Astrocyte of the spinal cord (primary cell): ENCODE measurements around the gene SYT9.

Experiments
- DNase-seq: peaks from one replicate; pipeline ENCODE4 v3.0.0; 2011; ENCODE audit warnings: low read depth, low spot score
- H3K4me3 ChIP-seq: 2 replicates; pipeline ENCODE4 v1.5.1; 2011; ENCODE audit warnings: low read depth, mild to moderate bottlenecking, low read length, moderate library complexity
- in situ Hi-C: cut with HindIII; loops from 2 replicates; pipeline ENCODE4 v1.10.0; 2017; ENCODE audit warnings: low sequenced_read_pairs
- TF ChIP-seq, protein P1 (sequence below): IDR thresholded peaks from 2 replicates; pipeline ENCODE4 v1.5.1; 2012; ENCODE audit warnings: low read depth, mild to moderate bottlenecking, low read length, inconsistent platforms

The SYT9 gene

DNA sequence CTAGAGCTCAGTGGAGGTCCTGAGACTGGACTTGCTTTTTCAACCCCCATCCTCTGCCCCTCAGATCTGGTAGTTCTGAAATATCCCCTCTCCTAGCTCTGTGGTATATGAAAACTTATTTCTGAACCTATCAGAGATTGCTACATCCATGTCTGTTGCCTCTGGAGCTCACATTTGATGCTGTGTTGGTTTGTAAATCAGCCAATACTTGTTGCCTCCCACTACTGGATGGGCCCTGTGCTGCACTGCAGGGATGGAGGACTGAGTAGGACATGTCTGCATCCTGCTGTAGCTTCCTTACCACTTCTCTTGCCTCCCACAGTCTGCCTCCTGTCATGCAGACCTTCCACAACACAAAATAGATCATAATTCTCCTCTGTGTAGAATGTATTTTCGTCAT is 238.8 kb downstream of the SYT9 start:
- no peak for DNase-seq
- TF ChIP-seq, protein P1, sequence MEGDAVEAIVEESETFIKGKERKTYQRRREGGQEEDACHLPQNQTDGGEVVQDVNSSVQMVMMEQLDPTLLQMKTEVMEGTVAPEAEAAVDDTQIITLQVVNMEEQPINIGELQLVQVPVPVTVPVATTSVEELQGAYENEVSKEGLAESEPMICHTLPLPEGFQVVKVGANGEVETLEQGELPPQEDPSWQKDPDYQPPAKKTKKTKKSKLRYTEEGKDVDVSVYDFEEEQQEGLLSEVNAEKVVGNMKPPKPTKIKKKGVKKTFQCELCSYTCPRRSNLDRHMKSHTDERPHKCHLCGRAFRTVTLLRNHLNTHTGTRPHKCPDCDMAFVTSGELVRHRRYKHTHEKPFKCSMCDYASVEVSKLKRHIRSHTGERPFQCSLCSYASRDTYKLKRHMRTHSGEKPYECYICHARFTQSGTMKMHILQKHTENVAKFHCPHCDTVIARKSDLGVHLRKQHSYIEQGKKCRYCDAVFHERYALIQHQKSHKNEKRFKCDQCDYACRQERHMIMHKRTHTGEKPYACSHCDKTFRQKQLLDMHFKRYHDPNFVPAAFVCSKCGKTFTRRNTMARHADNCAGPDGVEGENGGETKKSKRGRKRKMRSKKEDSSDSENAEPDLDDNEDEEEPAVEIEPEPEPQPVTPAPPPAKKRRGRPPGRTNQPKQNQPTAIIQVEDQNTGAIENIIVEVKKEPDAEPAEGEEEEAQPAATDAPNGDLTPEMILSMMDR: no peak
- in situ Hi-C loops: no loop called here
- H3K4me3 ChIP-seq: no peak overlapping the region

DNA sequence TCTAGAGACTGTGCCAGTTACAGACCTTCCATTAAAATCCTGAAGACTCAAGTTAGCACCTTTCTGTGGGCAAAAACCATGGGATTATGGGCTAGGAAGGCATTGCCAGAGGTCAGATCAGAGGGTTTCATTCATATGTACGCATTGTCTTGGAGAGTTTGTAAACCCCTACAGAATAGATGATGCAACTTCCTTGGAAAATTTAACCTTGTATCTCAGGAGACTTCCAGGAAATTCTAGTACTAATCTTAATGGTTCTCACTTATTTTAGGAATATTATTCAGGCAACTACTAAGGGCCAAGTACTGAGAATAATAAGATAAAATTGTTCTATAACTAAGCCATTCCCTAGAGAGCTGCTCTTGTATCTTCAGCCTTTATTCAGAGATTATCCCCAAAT is 240.5 kb downstream of the SYT9 start:
- DNase-seq: no peak
- in situ Hi-C loops: no loop called here
- TF ChIP-seq, protein P1: no peak
- H3K4me3 ChIP-seq: no peak overlapping the region

DNA sequence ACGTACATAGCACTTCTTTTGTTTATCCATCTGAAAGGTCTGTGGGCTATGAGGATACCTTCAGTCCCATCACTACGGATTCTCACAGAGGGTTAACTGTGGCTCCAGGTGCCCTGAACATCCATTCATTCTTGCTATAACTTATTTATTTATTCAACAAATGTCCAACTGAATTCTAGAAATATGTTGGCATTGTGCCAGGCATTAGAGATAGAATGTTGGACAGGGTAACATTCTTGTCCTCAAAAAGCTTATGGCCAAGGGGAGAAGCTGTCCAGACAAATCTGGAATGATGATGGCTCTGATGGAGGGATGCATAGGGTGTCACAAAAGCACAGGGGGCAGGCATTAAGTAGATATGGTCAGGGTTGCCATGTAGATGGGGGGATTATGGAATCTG is 242.0 kb downstream of the SYT9 start:
- in situ Hi-C loops: no loop called here
- TF ChIP-seq, protein P1: no peak
- H3K4me3 ChIP-seq: no peak overlapping the region
- no peak for DNase-seq

DNA sequence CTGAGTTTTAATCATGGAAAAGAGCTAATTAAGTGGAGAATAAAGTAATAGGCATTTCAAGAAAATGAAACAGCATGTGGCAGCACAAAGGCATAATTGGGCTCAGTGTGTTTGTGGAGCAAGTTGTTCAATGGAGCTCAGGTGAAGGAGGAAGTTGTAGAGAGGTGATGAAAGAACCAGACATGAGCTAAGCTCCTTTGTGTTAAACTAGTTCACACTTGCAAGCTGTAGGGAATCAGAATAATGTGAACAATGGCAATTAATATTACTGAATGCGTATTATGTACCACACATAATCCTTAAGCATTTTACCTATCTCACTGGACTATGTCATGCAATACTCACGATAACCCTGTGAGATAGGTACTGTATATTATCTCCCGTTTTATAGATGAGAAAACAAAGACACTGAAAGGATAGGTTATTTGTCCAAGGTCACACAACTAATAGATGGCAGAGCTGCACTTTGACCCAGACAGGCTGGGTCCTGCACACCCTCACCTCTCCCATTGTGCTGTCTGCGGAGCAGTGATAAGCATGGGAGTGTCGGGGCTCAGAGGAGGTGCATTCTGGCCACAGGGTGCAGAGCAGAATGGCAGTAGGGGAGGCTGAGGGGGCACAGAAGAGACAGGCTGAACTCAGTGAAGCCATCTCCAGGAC is 242.5 kb downstream of the SYT9 start:
- TF ChIP-seq, protein P1: no peak
- no peak for DNase-seq
- in situ Hi-C loops: no loop called here
- H3K4me3 ChIP-seq: no peak overlapping the region

DNA sequence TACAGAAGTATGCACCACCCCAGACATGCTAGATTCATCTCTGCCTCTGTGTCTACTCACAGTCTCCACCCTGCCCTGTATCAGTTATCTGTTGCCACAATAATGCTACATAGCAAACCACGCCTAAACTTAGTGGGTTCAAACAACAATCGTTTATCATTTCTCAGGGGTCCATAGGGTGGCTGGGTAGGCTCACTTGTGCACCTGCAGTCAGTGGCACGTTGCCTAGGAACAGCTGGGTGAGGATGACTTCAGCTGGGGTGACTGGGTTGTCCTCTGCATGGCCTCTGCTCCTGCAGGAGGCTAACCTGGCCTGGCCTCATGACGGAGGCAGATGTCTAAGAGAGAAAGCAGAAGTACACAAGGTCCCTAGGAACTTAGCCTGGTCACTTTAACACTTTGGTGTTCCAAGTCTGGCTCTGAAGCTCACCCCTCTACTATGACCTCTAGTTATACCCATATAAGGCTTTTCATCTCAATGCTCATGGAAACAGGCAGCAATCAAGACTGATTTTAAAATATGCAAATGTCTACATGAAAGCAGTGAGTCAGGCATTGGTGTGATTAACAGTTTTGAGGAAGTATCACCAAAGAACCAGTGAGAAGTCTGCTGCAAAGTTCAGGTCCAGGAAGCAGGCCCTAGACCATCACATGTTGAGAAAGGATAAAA is 244.3 kb downstream of the SYT9 start:
- TF ChIP-seq, protein P1: no peak
- in situ Hi-C loops: no loop called here
- DNase-seq: no peak
- H3K4me3 ChIP-seq: no peak overlapping the region

DNA sequence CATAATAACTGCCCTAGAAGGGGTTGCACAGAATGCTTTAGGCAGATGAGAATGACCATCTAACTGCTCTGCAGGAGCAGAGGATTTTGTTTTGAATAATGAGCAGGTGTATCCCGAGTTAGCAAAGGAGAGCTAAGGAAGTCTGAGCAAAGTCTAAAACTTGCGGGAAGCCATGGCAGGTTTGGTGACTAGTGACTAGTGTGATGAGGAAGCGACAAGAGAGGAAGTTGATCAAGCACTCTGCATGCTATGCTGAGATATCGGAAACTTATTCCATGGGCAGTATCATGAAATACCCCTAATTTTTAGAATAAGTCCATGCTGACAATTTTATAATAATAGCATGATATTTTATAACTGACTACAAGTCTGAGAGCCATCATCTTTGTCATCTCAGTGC is 246.5 kb downstream of the SYT9 start:
- in situ Hi-C loops: no loop called here

More for the DNA sequence above, 246.5 kb downstream of the SYT9 start:
- DNase-seq: no peak
- TF ChIP-seq, protein P1: no peak
- H3K4me3 ChIP-seq: no peak overlapping the region
